HFFc6 (cell line): ENCODE data around the gene DDO. TPM values are rescaled to one million over a fixed set of nuclear protein-coding genes. Genes with fewer than 3 reads are reported as not detected.
A peak's percentile ranks its signal among the peaks of the same experiment; 100 is the strongest.

Experiments
- DNase-seq: peaks from one replicate; pipeline ENCODE4 v3.0.0-alpha.2; 2018
- H3K27ac Mint-ChIP-seq: 2 replicates; pipeline ENCODE4 v1.8.0; 2020; ENCODE audit warnings: mild to moderate bottlenecking, mixed read lengths
- H3K27me3 Mint-ChIP-seq: 2 replicates; pipeline ENCODE4 v1.8.0; 2021; ENCODE audit warnings: mild to moderate bottlenecking, moderate library complexity, mixed read lengths; ENCODE audit not compliant: insufficient read depth
- H3K36me3 Mint-ChIP-seq: 2 replicates; pipeline ENCODE4 v1.8.0; 2021; ENCODE audit warnings: low read depth, mixed read lengths
- H3K4me1 Mint-ChIP-seq: 2 replicates; pipeline ENCODE4 v1.8.0; 2020; ENCODE audit warnings: low read depth, mixed read lengths
- H3K4me3 Mint-ChIP-seq: 2 replicates; pipeline ENCODE4 v1.8.0; 2020; ENCODE audit warnings: mild to moderate bottlenecking, moderate library complexity, mixed read lengths
- H3K9me3 Mint-ChIP-seq: 2 replicates; pipeline ENCODE4 v1.8.0; 2020; ENCODE audit warnings: mild to moderate bottlenecking, mixed read lengths
- CTCF ChIP-seq: fragments of 200-600 bp; sonication (generic); IDR thresholded peaks from 2 replicates; pipeline ENCODE4 v1.5.0; 2021; ENCODE audit warnings: antibody characterized with exemption, mild to moderate bottlenecking
- total RNA-seq, 6 experiments: library from RNA; stranded (reverse); fragmentation: NEBNext Ultra II Directional; extraction: Animal tissue kit (Norgen Biotek cat#: 25700); gene quantifications; 2 replicates in 1 of 6; 3 replicates in 5 of 6; pipeline ENCODE4 v1.2.3, GENCODE V29; 2021

DDO gene
- total RNA-seq, 6 experiments from 2014 or later = 0.50 to 1.2 (median 0.98) TPM

GRCh38 chr6:110410511-110410910 lies 4.9 kb downstream of the DDO start:
- Mint-ChIP-seq H3K9me3 (no peaks in the 10 kb centered on the region), H3K4me3 (no peak overlapping the region), H3K27ac (no peak overlapping the region), H3K27me3 (no peaks in the 10 kb centered on the region; the same call in 1 of the 2 replicates), H3K4me1 (peaks cover 11% of the 10 kb centered on the region), H3K36me3 (no peaks in the 10 kb centered on the region)
- no peak for TF ChIP-seq CTCF
- DNase-seq = no peak

GRCh38 chr6:110409794-110410193 lies 5.6 kb downstream of the DDO start:
- TF ChIP-seq CTCF = no peak
- no peak overlapping the region for H3K27ac Mint-ChIP-seq
- H3K9me3 Mint-ChIP-seq = no peaks in the 10 kb centered on the region
- H3K4me1 Mint-ChIP-seq = peaks cover 4% of the 10 kb centered on the region
- DNase-seq = no peak
- H3K4me3 Mint-ChIP-seq = no peak overlapping the region
- no peaks in the 10 kb centered on the region for H3K36me3 Mint-ChIP-seq
- no peaks in the 10 kb centered on the region; the same call in 1 of the 2 replicates for H3K27me3 Mint-ChIP-seq

- no peaks in the 10 kb centered on the region for H3K4me1 Mint-ChIP-seq
- no peak overlapping the region for H3K4me3 Mint-ChIP-seq
- H3K27ac Mint-ChIP-seq = no peak overlapping the region
- H3K36me3 Mint-ChIP-seq = no peaks in the 10 kb centered on the region
- DNase-seq = no peak
- no peaks in the 10 kb centered on the region for H3K9me3 Mint-ChIP-seq
- H3K27me3 Mint-ChIP-seq = no peaks in the 10 kb centered on the region; the same call in 1 of the 2 replicates
- TF ChIP-seq CTCF = peak; percentile 15; the same call in 1 of the 2 replicates
Observed at GRCh38 chr6:110408901-110409300, 6.5 kb downstream of the DDO start.

DNA sequence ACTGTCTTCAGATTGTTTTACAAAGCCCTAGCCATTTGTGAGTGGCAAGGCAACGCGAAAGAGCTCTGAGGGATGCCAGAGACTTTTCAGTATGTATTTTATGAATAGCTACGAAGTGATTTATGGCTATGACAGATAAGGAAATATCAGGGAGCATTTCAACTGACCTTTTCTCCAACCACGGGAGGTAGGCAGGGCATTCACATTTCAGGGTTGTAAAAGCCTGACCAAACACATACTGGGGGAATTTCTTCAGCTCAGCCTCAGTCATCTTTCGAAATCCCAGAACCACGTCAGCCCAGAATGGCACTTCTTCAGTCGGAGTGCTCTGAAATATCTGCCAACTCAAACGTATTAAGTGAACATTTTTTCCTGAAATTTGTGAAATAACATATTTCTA lies 10.8 kb downstream of the DDO start:
- Mint-ChIP-seq H3K36me3 (no peaks in the 10 kb centered on the region), H3K4me3 (no peak overlapping the region), H3K27ac (no peak overlapping the region), H3K4me1 (0 out of 2 replicates have a peak, but pooled peaks cover 5% of the 10 kb centered on the region), H3K9me3 (no peaks in the 10 kb centered on the region), H3K27me3 (no peaks in the 10 kb centered on the region)
- TF ChIP-seq CTCF = no peak
- DNase-seq = no peak

- Mint-ChIP-seq H3K4me1 (peaks cover 17% of the 10 kb centered on the region), H3K9me3 (no peaks in the 10 kb centered on the region), H3K4me3 (no peak overlapping the region), H3K27me3 (no peaks in the 10 kb centered on the region), H3K36me3 (no peaks in the 10 kb centered on the region), H3K27ac (no peak overlapping the region)
- no peak for DNase-seq
- no peak for TF ChIP-seq CTCF
Observed at GRCh38 chr6:110401585-110402176, 13.7 kb downstream of the DDO start.
